Activated CD8-positive, alpha-beta memory T cell treated with anti-CD3 and anti-CD28 coated beads for 4 hours (primary cell): ENCODE data around the gene VPS13A.
"Not testable (repeated sequence)": the region's sequence is repeated elsewhere in the genome, so short reads cannot be mapped to it uniquely, and the experiment has no call there.

Experiments used
- DNase-seq, 2 donors: peaks; one replicate each; pipeline ENCODE4 v3.0.0-alpha.2; 2020; ENCODE audit warnings: low read depth in 2 of 2

The VPS13A gene

DNA sequence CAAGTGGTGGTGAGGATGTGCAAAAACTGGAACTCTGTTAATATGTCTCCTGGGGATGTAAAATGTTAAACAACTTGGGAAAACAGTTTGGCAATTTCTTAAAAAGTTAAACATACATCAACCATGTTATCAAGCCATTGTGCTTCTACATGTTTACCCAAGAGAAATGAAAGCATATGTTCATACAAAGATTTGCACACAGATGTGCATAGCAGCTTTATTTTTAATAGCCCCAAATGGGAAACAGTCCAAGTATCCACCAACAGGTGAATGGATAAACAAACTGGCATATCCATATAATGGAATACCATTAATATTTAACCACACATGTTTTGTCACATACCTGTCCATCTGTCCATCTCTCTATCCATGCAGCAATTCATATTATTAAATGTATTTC, 6.2 kb downstream of the VPS13A start:
- DNase-seq, result no peak

DNA sequence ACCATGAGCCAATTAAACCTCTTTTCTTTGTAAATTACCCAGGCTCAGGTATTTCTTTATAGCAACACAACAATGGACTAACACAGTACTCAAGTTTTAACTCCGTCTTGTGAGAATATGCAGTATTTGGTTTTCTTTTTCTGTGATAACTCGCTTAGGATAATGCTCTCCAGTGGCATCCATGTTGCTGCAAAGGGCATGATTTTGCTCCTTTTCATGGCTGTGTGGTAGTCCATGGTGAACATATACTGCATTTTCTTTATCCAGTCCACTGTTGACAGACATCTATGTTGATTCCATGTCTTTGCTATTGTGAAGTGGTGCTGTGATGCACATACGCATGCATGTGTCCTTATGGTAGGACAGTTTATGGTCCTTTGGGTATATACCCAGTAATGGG, 10.9 kb downstream of the VPS13A start:
- DNase-seq, result no peak

DNA sequence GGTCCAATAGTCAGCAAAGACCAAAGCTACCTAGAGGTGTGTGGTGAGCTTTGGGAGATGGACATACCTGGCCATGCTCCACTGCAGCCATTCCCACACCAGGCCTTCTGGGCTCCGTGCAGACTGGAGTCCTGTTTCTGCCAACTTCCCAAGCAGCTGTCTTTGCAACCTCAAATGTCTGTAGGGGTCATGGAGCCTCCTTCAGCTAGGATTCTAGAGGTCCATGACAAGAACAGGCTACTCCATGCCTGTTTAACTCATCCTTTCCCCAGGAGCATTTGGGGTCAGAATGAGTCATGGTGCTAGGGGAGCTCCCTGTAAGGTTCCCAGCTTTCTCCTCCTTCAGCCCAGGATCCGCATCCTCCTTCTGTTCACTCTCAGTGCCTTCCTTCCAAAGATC, 17.1 kb downstream of the VPS13A start:
- no peak for DNase-seq

DNA sequence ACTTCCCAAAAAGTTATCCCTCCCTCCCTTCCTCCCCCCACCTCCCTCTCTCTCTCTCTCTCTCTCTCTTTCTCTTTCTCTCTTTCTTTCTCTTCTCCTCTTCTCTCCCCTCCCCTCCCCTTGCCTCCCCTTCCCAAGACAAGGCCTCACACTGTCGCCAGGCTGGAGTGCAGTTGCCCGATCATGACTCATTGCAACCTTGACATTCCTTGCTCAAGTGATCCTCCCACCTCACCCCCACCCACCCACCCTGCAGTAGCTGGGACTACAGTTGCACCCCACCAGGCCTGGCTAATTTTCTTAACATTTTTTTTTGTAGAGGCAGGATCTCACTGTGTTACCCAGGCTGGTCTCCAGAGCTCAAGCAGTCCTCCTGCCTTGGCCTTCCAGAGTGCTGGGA, 32.8 kb downstream of the VPS13A start:
- no peak for DNase-seq

DNA sequence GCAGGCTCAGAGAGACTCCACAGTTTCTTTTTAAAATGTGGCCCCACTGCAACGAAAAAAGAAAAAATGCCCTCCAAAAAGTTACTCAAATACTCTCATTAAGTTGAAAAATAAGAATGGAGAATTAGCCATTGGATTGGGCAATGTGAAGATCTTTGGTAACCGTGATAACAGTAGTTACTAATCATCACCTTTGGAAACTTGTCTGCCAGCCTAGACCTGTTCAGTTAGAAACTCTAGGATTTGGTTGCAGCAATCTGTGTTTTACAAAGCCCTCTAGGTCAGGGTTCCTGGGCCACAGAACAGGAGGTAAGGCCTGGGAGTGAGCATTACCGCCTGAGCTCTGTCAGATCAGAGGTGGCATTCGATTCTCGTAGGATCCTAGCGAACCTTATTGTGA, 34.2 kb downstream of the VPS13A start:
- no peak for DNase-seq

DNA sequence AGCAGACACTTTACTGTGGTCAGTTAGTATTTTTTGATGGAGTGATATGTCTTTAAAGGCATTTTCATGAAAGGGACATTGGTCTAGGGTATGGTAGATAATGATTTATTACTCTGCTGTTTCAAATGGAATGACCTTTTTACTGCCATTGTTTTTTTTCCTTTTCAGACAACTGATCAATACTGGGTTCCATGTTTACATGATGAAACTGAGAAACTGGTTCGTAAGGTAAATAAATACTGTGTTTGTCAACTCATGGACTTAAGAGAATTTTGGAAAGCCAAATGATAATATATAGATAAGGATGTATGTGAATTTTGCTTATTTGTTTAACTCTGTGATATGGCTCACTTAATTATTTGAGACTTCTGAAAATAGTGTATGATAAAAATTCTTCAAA, 35.5 kb downstream of the VPS13A start:
- DNase-seq, result no peak

DNA sequence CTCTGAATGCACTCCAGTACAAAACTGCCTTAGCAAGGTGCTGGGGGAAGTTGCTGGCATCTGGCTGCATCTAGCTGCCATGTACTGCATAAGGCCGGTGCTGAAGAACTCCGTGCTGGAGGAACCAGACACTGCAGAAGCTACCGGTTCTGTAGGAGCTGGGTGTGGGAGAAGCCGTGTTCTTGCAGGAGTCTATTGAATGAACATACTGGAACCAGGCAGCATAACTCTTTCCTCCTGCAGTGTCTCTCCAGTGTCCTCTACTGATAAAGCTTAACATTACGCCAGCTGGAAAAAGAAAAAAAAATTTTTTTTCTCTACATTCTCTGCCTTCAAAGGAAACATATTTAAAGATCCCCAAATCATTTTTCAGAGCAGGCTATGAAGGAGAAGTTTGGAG, 38.5 kb downstream of the VPS13A start:
- no peak for DNase-seq

DNA sequence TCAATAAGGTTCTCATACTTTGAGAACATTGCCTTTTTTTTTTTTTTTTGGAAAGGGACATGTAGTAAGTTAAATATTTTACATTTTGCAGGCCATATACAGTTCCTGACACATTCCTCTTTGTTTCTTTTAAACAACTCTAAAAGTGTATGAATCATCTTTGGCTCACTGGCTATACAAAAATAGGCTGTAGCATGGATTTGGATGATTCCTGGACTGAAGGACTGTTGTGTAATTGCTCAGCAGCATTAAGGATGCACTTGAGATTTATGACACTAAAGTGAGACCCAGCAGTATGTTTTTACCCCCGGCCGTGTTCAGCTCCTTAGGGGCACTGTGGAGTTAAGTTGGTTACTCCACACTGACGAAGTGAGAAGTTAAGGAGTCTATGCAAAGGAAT, 41.3 kb downstream of the VPS13A start:
- no peak for DNase-seq

DNA sequence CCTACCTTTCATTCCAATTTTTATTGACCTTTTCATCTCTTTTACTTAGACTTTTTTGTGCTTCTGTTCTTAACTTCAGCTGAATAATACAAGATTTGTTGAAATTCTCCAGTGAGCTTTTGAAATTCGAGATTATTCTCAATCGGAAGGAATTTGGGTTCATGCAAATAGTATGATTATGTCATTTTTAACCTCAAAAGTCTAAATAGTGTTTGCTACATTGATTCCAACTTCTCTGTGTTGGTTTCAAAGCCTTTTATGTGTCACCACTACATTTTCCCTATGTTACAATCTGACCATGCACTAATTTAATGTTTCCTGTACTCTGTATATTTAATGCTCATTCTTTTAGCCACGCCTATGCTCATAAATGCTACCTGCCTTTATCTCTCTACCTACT, 44.1 kb downstream of the VPS13A start:
- DNase-seq, result no peak

DNA sequence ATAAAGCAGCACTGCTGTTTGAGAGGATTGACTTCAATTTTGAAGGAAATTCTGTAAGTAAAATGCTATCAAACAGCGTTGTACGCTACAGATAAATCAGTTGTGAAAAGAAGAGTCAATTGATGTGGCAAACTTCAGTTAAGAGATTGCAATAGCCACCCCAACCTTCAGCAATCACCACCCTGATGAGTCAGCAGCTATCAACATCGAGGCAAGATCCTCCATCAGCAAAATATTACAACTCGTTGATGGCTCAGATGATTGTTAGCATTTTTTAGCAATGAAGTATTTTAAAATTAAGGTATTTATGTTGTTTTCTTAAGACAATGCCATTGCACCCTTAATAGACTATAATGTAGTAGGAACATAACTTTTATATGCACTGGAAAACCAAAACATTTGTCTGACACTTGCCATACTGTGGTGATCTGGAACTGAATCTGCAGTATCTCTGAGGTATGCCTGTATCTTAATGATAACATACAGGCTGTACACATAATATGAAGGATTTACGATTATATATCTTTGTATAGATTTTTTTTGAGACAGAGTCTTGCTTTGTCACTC, 47.5 kb downstream of the VPS13A start:
- DNase-seq, result no peak

DNA sequence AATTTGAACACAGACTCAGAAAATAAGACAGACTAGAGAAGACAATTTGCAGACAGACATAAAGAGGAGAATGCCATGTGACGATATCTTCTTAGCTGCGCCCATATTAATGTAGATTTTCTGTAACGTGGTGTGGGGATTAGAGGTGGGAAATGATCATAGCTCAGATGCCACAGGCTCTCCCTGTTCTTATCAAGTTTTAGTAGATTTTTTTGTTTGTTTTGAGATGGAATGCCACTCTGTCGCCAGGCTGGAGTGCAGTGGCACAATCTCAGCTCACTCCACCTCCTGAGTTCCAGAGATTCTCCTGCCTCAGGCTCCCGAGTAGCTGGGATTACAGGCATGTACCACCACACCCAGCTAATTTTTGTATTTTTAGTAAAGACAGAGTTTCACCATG, 59.4 kb downstream of the VPS13A start:
- DNase-seq, result no peak

DNA sequence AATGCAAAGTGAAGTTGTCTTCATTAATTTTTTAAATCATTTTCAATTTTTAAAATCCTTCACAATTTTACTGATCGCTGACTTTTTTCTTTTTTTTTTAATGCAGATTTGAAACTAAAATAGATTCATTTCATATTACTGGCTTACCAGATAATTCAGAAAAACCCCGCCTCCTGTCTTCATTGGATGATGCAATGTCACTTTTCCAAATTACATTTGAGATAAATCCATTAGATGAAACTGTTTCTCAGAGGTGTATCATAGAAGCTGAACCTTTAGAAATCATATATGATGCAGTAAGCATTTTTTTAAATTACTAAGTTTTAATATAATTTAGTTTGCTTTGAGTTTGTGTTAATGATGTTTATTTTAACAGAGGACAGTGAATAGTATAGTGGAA, 60.6 kb downstream of the VPS13A start:
- no peak for DNase-seq

DNA sequence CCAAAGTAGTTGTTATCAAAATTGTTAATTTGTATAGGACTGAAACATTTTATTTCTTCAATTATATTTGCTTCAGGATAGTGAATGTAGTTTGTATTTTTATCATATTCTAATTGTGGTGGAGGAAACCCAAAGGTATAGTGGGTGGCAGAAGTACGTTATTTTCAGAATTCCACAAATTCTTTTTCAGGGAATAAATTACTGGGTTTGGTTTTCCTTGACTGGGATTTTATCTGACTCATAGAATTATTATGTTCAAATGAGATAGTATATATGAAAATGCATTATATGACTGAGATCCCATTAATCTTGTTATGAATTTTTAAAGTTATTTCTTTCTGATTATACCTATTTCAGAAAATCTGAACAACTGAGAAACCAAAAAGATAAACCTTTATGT, 73.7 kb downstream of the VPS13A start:
- DNase-seq, result no peak

DNA sequence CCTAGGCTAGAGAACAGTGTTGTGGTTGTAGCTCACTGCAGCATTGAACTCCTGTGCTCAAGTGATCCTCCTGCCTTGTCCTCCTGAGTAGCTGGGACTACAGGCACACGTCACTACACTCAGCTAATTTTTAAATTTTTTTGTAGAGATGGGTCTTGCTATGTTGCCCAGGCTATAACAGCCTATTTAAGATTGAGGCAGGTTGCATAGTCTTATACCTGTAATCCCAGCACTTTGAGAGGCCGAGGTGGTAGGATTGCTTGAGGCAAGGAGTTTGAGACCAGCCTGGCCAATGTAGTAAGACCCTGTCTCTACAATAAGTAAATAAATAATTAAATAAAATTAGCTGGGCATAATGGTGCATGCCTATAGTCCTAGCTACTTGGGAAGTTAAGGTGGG, 79.9 kb downstream of the VPS13A start:
- DNase-seq, result no peak

DNA sequence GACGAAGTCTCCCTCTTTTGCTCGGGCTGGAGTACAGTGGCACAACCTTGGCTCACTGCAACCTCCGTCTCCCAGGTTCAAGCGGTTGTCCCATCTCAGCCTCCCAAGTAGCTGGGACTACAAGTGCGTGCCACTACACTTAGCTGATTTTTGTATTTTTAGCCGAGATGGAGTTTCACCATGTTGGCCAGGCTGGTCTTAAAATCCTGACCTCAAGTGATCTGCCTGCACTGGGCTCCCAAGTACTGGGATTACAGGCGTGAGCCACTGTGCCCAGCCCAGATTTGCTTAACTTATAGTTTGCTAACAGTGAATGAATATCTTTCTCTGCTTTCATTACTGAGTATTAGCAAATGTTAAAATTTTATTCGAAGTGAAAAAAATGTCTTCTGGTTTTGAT, 84.3 kb downstream of the VPS13A start:
- DNase-seq, result no peak

DNA sequence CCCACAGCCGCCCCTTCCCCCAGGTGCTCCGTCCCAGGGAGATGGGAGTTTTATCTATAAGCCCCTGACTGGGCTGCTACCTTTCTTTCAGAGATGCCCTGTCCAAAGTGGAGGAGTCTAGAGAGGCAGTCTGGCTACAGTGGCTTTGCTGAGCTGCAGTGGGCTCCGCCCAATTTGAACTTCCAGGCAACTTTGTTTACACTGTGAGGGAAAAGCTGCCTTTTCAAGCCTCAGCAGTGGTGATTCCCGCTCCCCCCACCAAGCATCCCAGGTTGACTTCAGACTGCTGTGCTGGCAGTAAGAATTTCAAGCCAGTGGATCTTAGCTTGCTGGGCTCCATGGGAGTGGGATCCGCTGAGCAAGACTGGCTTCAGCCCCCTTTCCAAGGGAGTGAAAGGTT, 90.4 kb downstream of the VPS13A start:
- not testable (repeated sequence) for DNase-seq

DNA sequence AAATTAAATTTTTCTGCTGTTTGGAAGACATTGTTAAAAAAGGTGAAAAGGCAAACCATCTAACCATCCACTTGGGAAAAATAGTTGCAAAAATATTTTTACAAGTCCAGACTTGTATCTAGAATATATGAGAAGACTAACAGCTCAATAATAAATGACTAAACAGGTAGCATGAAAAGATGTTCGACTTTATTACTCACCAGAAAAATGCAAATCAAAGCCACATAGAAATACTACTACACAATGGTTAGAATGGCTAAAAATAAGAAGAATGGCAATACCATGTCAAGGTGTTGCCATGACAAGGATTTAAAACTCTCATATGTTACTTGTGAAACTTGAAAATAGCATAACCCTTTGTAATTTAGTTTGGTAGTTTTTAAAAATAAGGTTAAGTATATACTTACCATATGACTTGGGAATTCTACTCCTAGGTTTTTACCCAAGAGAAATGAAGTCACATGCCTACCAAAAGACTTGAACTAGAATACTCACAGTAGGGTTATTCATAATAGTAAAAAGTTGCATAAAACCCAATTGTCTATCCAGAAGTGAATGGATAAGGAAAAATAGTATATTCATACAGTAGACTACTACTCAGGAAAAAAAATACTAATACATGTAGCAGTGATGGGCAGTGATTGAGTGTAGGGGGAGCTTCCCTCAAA, 93.8 kb downstream of the VPS13A start:
- no peak for DNase-seq

DNA sequence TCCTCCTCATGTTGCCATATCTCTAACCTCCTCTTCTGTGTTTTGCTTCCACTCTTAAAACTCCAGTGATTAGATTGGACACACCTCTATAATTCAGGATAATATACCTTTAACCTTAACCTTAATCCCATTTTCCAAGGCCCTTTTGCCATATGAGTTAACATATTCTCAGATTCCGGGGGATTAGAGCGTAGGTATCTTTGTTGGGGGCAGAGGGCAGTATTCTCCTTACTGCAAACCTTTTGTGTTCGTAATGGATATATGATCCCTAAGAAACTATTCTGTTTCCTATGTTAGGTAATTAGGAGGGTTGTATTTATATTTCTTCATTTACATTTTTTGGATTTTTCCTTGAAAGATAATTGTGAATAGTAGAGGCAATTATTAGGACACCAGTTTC, 99.5 kb downstream of the VPS13A start:
- no peak for DNase-seq

DNA sequence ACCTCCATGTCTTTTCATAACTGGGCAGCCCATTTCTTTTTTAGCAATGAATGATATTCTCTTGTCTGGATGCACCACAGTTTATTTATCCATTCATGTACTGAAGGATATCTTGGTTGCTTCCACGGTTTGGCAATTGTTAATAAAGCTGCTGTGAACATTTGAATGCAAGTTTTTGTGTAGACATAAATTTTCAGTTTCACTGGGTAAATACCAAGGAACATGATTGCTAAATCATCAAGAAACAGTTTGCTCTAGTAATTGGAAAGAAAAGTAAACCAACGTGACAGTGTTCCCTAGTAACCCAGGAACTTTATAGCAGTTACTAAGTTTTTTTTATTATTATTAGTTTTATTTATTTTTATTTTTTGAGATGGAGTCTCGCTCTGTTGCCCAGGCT, 100.4 kb downstream of the VPS13A start:
- no peak for DNase-seq

DNA sequence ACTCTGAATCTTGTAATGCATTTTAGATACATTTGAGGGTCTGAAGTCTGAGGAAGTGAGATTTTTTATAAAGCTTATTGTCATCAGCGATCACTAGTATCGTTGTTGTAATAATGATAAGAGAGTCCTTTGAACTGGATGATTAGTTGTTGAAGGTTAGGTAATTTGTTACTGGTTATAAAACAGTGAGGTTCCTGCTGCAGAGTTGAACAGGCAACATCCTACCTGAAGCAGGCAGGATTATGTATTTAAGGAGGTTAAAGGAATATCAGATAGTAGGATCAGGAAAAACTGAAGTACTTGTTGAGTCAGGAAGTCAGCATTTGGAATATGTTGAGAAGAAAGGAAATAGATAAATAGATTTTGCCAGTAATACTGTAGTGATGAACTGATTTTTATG, 106.7 kb downstream of the VPS13A start:
- DNase-seq, result no peak

DNA sequence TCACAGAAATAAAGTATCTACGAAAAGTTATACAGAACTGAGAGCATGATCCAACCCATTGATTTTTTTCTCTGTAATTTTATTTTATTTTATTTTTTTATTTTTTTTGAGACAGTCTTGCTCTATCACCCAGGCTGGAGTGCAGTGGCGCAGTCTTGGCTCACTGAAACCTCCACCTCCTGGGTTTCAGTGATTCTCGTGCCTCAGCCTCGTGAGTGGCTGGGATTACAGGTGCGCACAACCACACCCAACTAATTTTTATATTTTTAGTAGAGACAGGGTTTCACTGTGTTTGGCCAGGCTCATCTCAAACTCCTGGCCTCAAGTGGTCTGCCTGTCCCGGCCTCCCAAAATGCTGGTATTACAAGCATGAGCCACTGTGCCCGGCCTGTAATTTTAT, 107.3 kb downstream of the VPS13A start:
- no peak for DNase-seq

DNA sequence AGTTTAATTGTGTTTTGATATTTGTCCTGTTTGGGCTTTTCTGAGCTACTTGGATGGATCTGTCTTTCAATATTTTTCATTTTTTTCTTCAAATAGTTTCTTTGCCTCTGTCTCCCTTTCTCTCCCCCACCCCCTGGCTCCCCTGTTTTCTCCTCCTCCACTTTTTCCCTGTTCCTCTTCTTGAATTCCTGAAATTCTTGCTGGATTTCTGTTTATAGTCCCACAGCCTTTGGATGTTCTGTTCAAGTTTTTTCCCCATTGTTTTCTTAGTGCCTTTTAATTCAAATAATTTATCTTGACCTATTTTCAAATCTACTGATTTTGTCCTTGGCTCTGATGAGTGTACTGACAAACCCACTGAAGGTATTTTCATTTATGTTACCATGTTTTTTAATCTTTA, 113.0 kb downstream of the VPS13A start:
- no peak for DNase-seq

DNA sequence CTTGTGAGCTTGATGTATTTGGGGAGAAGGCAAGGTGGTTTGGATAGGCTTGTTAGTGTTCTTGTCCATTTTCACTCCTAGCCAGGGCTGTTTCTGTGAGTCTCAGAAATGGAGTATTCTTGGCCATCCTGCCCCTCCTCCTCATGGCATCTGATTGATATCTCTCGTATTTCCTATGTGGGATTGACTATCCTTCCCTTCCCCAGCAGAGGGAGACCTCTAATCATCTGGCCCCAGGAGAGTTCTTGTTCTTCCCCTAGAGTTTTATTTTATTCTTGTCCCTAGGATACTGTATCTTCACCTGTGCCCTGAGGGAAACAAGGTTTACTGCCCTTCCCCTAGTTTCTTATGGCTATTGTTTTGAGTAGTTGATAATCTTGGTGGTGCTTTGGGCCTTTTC, 114.4 kb downstream of the VPS13A start:
- DNase-seq, result no peak

DNA sequence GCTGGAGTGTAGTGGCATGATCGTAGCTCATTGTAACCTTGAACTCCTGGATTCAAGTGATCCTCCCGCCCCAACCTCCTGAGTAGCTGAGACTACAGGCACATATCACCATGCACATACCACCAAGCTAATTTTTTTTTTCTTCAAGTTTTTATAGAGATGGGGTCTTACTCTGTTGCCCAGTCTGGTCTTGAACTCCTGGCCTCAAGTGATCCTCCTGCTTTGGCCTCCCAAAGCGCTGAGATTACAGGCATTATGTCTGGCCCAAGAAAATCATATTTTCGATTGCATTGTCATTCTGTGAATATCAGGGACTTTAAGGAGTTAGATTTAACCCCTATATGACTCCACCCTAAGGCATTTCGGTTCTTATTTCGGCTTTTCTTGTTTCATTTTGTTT, 116.6 kb downstream of the VPS13A start:
- no peak for DNase-seq
